ENCODE data around the gene ANKRD22. TPM values are rescaled to one million over a fixed set of nuclear protein-coding genes. Genes with fewer than 3 reads are reported as not detected.

Gene ANKRD22
- total and polyA plus RNA-seq, 2 donors (not counting 3 experiments of a cell fraction or from before 2014, with no cell fraction given) = not detected

- Histone ChIP-seq H3K36me3 (ENCODE audit: control insufficient read depth in 2 of 2, extremely low read depth in 1 of 2, insufficient read depth in 2 of 2, low read length in 2 of 2) (no peaks in the 10 kb centered on the region), H2AFZ (ENCODE audit: low read depth, low read length) (no peak overlapping the region), H3K9me3 (replicated peaks; ENCODE audit: control insufficient read depth, insufficient read depth, low read length) (no peaks in the 10 kb centered on the region), H3K27ac (ENCODE audit: insufficient read depth, low read depth, low read length) (no peak overlapping the region), H3K27me3 (ENCODE audit: control insufficient read depth in 2 of 2, insufficient read depth in 2 of 2, low read length in 2 of 2) (peaks cover 0 to 2% of the 10 kb centered on the region in 2 experiments), H4K20me1 (replicated peaks; ENCODE audit: control insufficient read depth, extremely low read depth, insufficient read depth, low read length) (no peaks in the 10 kb centered on the region), H3K4me2 (ENCODE audit: insufficient read depth, low read length) (no peak overlapping the region), H3K9ac (replicated peaks; ENCODE audit: extremely low read depth, insufficient read depth, low read length) (no peak overlapping the region), H3K79me2 (ENCODE audit: control insufficient read depth, insufficient read depth, low read length) (no peaks in the 10 kb centered on the region), H3K9me1 (replicated peaks; ENCODE audit: control insufficient read depth, extremely low read depth, insufficient read depth, low read length) (no peaks in the 10 kb centered on the region), H3K4me1 (ENCODE audit: control insufficient read depth, extremely low read depth, insufficient read depth, low read length) (no peaks in the 10 kb centered on the region), H3K4me3 (replicated peaks in 1 of 3; ENCODE audit: insufficient read depth in 1 of 3, low read depth in 1 of 3, low read length in 3 of 3) (no peak overlapping the region)
- intact Hi-C loops (cut with micrococcal nuclease) (no loop called here), dilution Hi-C loops (cut with MboI; ENCODE audit: extremely low pct_ligation_motif_present, low sequenced_read_pairs) (no loop called here)
- TF ChIP-seq, protein P1, sequence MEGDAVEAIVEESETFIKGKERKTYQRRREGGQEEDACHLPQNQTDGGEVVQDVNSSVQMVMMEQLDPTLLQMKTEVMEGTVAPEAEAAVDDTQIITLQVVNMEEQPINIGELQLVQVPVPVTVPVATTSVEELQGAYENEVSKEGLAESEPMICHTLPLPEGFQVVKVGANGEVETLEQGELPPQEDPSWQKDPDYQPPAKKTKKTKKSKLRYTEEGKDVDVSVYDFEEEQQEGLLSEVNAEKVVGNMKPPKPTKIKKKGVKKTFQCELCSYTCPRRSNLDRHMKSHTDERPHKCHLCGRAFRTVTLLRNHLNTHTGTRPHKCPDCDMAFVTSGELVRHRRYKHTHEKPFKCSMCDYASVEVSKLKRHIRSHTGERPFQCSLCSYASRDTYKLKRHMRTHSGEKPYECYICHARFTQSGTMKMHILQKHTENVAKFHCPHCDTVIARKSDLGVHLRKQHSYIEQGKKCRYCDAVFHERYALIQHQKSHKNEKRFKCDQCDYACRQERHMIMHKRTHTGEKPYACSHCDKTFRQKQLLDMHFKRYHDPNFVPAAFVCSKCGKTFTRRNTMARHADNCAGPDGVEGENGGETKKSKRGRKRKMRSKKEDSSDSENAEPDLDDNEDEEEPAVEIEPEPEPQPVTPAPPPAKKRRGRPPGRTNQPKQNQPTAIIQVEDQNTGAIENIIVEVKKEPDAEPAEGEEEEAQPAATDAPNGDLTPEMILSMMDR (IDR thresholded peaks at IDR 0.05; ENCODE audit: extremely low read depth in 1 of 2, insufficient read depth in 1 of 2, low read depth in 1 of 2, low read length in 2 of 2) = no peak
- no peak for FAIRE-seq
- no peak for DNase-seq (ENCODE audit: low read depth, low spot score)
- BruUV-seq (replicated peaks) = no TSS peak
- POLR2A ChIA-PET = no interaction called here
- CTCF ChIA-PET = interaction anchor here (1.0 to 12.3 kb wide), 7 partner anchors 11 to 385 kb away, joined by 3 to 584 read pairs (median 21); partner anchors contain the start of genes RNLS and STAMBPL1
Measured at GRCh38 chr10:88833723-88834122, 17.9 kb downstream of the ANKRD22 start.

- no peaks in the 10 kb centered on the region for H3K9me1 ChIP-seq (replicated peaks; ENCODE audit: control insufficient read depth, extremely low read depth, insufficient read depth, low read length)
- H3K4me3 ChIP-seq (replicated peaks in 1 of 3; ENCODE audit: insufficient read depth in 1 of 3, low read depth in 1 of 3, low read length in 3 of 3) = no peak overlapping the region
- H3K9me3 ChIP-seq (replicated peaks; ENCODE audit: control insufficient read depth, insufficient read depth, low read length) = no peaks in the 10 kb centered on the region
- BruUV-seq (replicated peaks) = no TSS peak
- CTCF ChIA-PET = interaction anchor here (3.1 kb wide), 1 partner anchor 100 kb away, joined by 26 read pairs; no protein-coding TSS in a partner anchor
- no peak overlapping the region for H3K4me2 ChIP-seq (ENCODE audit: insufficient read depth, low read length)
- H3K9ac ChIP-seq (replicated peaks; ENCODE audit: extremely low read depth, insufficient read depth, low read length) = no peak overlapping the region
- no peak for DNase-seq (ENCODE audit: low read depth, low spot score)
- TF ChIP-seq POLR2AphosphoS5 (IDR thresholded peaks at IDR 0.05; ENCODE audit: insufficient read depth, low read depth, low read length) = no peak
- TF ChIP-seq FOS (IDR thresholded peaks at IDR 0.05; ENCODE audit: borderline replicate concordance, insufficient read depth, low read length) = no peak
- no peak for TF ChIP-seq POLR2A (IDR thresholded peaks at IDR 0.05; ENCODE audit: low read depth, low read length)
- TF ChIP-seq, protein P1 (IDR thresholded peaks at IDR 0.05; ENCODE audit: extremely low read depth in 1 of 2, insufficient read depth in 1 of 2, low read depth in 1 of 2, low read length in 2 of 2) = no peak
- no peak for TF ChIP-seq EZH2 (IDR thresholded peaks at IDR 0.05; ENCODE audit: borderline replicate concordance, low read depth, low read length, severe bottlenecking)
- no peak for TF ChIP-seq MAX (IDR thresholded peaks at IDR 0.05; ENCODE audit: insufficient read depth, insufficient read length)
- TF ChIP-seq JUN (IDR thresholded peaks at IDR 0.05; ENCODE audit: borderline replicate concordance, insufficient read depth, insufficient read length, low read depth) = no peak
- no peak for TF ChIP-seq MYC (IDR thresholded peaks at IDR 0.05; ENCODE audit: low read depth, low read length)
- TF ChIP-seq GATA2 (IDR thresholded peaks at IDR 0.05; ENCODE audit: insufficient read depth, insufficient read length, low read depth, low read length) = no peak
- H3K79me2 ChIP-seq (ENCODE audit: control insufficient read depth, insufficient read depth, low read length) = no peaks in the 10 kb centered on the region
- H2AFZ ChIP-seq (ENCODE audit: low read depth, low read length) = no peak overlapping the region
- peaks cover 0 to 2% of the 10 kb centered on the region in 2 experiments for H3K27me3 ChIP-seq (ENCODE audit: control insufficient read depth in 2 of 2, insufficient read depth in 2 of 2, low read length in 2 of 2)
- no peaks in the 10 kb centered on the region for H4K20me1 ChIP-seq (replicated peaks; ENCODE audit: control insufficient read depth, extremely low read depth, insufficient read depth, low read length)
- dilution Hi-C loops (cut with MboI; ENCODE audit: extremely low pct_ligation_motif_present, low sequenced_read_pairs) (no loop called here), intact Hi-C loops (cut with micrococcal nuclease) (no loop called here)
- no peak overlapping the region for H3K27ac ChIP-seq (ENCODE audit: insufficient read depth, low read depth, low read length)
- H3K4me1 ChIP-seq (ENCODE audit: control insufficient read depth, extremely low read depth, insufficient read depth, low read length) = no peaks in the 10 kb centered on the region
- no peak for FAIRE-seq
- POLR2A ChIA-PET = no interaction called here
- H3K36me3 ChIP-seq (ENCODE audit: control insufficient read depth in 2 of 2, extremely low read depth in 1 of 2, insufficient read depth in 2 of 2, low read length in 2 of 2) = no peaks in the 10 kb centered on the region
Measured at GRCh38 chr10:88833156-88833555, 18.5 kb downstream of the ANKRD22 start.
